NCI-H1694 (cell line): ENCODE data around the gene MTMR8.
"Not testable (repeated sequence)": the region's sequence is repeated elsewhere in the genome, so short reads cannot be mapped to it uniquely, and the experiment has no call there.

Source experiments
- DNase-seq: peaks from one replicate; lab custom pipeline; 2025; lab: John Stamatoyannopoulos, UW

Gene MTMR8

DNA sequence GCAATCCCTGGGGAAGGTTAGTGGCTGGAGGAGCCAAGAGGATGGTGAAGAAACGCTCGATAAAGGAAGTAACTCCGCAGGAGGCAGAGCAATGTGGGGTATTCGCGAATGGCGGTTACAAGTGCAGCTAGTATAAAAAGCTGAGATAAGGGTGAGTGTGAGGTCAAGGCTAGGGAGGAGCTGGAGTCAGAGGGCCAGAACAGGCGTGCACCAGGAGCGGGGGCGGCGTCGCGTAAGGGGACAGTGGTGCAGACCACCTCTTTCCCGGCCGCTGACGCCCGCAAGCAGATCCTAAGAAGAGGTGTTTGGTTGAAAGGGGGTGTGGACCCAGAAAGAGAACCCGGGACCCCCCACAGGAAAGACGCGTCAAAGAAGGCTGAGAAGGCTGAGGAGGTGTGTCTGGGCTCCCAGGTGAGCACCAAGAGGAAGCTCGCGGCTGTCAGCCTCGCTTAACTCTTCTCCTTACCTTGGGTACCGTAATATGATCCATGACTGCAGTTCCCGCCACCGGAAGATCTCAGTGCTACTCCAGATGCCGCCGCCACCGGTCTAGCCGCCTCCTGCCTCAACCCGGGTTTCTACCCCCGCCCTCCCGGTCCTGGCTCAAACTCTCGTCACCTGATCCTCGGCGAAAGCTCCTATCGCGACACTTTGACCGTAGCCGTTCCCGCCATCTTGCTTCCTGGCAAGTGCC, at the start of gene MTMR8:
TSS of gene MTMR8 (minus strand) at position 579 of the 694 bp plus-strand sequence. CDS start at position 490, 89 bp downstream.
- DNase-seq = no peak

GRCh38 chrX:64439551-64439950, 44.3 kb upstream of the MTMR8 start:
- no peak for DNase-seq

DNA sequence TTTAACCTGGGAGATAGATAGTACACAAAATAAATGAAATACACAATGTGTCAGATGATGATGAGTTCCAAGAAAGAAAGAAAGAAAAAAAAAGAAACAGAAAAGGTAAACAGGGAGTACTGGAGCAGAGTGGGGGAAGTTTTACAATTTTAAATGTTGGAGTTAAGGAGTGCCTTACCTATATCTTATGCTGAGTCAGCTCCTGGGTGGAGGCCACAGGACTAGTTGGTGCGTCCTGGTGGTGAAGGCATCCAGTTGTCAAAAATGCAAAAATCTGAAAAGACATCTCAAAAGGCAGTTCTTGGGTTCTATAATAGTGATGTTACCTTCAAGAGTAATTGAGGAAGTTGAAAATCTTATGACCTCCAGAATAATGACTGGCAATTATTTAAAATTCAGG, 42.4 kb upstream of the MTMR8 start:
- DNase-seq = no peak

- DNase-seq = no peak
Observed at GRCh38 chrX:64437218-64437617, 42.0 kb upstream of the MTMR8 start.

DNA sequence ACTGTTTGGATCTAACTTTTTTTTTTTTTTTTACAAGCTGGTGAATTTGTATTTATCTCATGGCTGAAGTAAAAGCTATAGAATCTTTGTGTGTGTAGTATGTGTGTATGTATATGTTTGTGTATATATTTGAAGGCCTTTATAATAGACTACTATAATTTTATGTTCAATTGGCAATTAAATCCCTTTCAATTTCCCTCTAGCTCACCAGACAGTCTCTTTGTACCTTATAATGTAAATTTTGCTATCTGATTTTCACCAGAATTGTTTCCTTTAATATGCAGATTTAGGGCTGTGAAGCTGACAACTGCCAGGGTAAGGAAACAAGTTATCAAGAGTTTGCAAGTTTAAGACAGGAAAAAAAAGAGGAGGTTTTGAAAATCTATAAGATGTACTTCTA, 33.1 kb upstream of the MTMR8 start:
- DNase-seq = no peak

DNA sequence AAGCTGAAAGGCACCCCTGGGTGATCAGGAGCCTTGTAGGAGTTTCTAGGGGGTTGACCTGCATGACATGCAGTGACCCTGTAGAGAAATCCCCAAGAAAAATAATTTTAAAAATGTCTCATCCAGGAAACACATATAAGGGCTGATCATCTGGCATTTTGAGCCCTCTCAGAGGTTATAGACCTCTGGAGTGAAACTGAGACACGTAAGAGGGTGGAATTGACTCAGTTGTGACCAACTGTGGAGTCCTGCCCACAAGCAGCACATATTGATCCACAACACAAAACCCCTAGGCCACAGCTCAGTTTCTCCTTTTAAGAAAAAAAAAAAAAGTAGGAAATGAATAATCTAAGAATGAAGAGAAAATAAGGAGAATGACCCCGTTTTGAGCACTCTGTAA, 32.5 kb upstream of the MTMR8 start:
- no peak for DNase-seq

- DNase-seq = no peak
Observed at GRCh38 chrX:64427281-64427680, 32.0 kb upstream of the MTMR8 start.

GRCh38 chrX:64409730-64410129, 14.5 kb upstream of the MTMR8 start:
- DNase-seq = not testable (repeated sequence)

DNA sequence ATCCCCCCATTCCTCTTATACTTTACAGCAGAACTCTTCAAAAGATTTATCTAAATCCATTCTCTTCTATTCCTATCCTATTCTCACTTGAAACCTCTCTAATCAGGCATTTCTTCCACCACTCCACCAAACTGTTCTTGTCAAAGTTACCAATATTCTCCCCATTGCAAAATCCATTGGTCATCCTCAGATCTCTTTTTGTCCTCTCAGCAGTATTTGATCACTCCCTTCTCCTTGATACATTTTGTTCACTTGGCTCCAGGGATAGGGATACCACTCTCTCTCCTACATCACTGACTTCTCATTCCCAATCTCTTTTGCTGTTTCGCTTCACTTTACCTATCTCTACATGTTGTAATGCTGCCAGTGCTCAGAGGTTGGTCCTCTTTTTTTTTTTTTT, 2.8 kb upstream of the MTMR8 start:
- no peak for DNase-seq

DNA sequence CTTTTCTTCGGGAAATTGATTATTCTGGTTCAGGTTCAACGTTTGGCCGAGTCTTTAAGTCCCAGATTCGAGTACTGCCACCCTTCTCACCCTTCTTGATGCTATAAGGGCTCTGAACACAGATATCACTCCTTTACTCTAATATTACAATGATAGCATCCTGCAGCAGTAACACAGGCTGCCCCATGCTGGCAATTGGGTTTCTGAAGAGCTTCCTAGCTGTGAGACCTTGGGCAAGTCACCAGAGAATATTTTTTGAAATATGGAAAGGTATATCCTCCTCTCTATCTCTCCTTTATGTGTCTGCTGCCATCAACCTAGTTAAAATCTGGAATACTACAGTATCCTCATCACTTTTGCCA, 297 bp upstream of the MTMR8 start:
- DNase-seq = no peak

GRCh38 chrX:64394059-64394873, 986 bp downstream of the MTMR8 start:
- no peak for DNase-seq

DNA sequence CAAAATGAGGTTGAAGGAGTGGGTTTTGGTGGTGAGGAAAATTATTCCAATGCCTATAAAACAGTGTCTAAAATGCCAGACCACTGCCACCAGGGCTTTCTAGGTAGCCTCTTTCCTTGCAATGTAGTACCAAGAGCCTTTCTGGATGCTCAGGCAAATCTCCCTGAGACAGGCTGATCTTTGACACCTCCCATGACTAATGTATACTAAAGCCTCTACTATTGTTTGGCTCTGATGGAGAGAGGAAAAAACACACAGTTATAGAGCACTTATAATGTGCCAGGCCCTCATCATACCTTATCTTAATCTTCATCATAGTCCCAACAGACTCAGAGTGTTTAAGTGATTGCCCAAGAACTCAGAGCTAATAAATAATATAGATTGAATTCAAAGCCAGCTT, 5.8 kb downstream of the MTMR8 start:
- DNase-seq = no peak

DNA sequence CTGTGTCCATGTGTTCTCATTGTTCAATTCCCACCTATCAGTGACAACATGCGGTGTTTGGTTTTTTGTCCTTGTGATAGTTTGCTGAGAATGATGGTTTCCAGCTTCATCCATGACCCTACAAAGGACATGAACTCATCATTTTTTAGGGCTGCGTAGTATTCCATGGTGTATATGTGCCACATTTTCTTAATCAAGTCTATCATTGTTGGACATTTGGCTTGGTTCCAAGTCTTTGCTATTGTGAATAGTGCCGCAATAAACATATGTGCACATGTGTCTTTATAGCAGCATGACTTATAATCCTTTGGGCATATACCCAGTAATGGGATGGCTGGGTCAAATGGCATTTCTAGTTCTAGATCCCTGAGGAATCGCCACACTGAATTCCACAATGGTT, 14.5 kb downstream of the MTMR8 start:
- not testable (repeated sequence) for DNase-seq

- DNase-seq = no peak
Observed at GRCh38 chrX:64379924-64380323, 15.3 kb downstream of the MTMR8 start.

GRCh38 chrX:64377753-64378152, 17.5 kb downstream of the MTMR8 start:
- DNase-seq = no peak

DNA sequence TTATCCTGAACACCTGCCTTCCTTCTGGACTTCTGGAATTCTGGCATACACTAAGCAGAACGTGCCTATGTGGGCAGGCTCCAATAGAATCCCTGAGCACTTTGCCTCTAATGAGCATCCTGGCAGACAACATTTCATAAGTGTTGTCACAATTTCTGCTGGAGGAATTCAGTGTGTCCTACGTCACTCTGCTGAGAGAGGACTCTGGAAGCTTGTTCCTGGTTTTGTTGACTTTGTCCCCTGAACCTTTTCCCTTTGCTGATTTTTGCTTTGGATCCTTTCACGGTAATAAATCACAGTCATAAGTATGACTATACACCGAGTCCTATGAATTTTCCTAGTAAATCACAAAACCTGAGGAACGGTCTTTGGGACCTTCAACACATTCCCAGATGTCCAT, 43.2 kb downstream of the MTMR8 start:
- DNase-seq = no peak

DNA sequence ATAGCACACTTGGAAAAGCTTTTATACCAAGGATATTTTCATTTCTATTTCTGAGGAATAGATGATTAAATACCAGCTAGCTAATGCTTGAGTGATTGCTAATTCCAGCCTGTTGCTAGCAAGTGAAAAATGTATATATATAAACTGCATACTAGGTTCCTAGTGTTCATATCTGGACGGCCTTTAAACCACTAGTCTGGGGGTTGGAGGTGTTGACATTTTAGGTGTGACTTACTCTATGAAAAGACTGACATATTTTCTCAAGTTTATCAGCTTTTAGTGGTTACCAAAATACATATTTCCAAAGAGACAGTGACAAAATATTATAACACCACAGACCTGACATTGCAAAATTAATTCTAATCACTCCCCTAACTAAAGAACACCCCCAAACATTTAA, 44.7 kb downstream of the MTMR8 start:
- DNase-seq = no peak

- no peak for DNase-seq
Observed at GRCh38 chrX:64350047-64350446, 45.2 kb downstream of the MTMR8 start.

DNA sequence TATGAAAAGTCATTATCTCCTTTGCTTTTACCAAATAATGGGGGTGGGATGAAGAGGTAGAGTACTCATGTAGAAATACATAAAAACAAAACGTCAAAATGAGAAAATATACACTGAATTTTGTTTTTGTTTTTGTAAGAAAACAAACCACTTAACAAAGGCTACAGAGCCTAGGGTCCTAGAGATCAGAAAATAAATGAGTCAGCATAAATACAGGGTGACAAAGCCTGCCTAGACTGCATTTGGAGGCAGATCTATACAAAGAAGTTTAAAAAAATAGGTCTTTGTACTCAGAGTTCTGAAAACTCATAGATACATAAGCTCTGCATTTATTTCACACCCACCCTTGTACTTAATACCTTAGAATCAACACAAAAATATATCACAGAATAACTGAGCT, 52.4 kb downstream of the MTMR8 start:
- DNase-seq = no peak

GRCh38 chrX:64338296-64338695, 57.0 kb downstream of the MTMR8 start:
- no peak for DNase-seq

GRCh38 chrX:64334467-64334866, 60.8 kb downstream of the MTMR8 start:
- DNase-seq = no peak

DNA sequence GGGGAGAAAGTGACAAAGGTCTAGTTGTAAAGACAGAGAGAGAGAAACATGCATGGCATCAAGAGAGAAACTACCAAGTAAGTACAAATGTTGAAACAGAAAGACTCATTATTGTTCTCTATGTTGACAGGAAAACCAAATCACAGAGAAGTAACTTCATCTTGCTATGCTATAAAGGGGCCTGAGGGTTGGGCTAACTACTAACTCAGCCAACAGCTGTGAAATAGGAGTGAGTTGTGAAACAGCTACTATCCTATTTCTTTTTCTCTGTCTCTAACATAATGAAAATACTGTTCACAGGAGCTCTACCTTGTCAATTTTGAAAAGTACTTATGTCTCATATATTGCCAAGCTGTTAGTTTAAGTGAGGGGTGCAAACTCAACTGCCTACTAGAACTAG, 65.0 kb downstream of the MTMR8 start:
- DNase-seq = no peak

DNA sequence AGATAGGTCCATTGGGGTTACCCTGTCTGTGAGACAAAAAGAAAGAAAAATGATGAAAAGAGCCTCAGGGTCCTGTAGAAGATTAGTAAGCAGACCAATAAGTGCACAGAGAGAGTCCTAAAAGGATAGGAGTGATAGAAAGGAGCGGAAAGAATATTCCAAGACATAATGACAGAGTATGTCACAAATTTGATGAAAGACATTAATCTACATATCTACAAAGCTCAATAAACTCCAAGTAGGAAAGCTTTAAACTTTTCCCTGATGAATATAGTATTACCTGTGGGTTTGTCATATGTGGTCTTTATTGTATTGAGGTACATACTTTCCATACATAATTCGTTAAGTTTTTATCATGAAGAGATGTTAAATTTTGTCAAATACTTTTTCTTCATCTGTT, 73.7 kb downstream of the MTMR8 start:
- no peak for DNase-seq

GRCh38 chrX:64313624-64314023, 81.6 kb downstream of the MTMR8 start:
- DNase-seq = no peak
